Adrenal gland (tissue), 12 donors: Measurements from ENCODE around the gene PHACTR2. TPM values are rescaled to one million over a fixed set of nuclear protein-coding genes. Genes with fewer than 3 reads are reported as not detected.

Experiments used
- DNase-seq, 7 donors: peaks; one replicate each; pipeline ENCODE4 v3.0.0-alpha.2; 2019 to 2020
- H3K27ac ChIP-seq, 5 donors: fragments of 200-600 bp; sonication (generic) in 4 of 5; 1 replicate in 3 of 5; 2 replicates in 2 of 5; pipeline versions ENCODE4 v1.5.1 to v1.8.0; 2016 to 2020; ENCODE audit warnings: mild to moderate bottlenecking in 1 of 5
- H3K27me3 ChIP-seq: fragments of 200-600 bp; 2 replicates; pipeline ENCODE4 v1.8.0; 2021
- H3K36me3 ChIP-seq, 2 donors: fragments of 200-600 bp; replicated peaks in 1 of 2; 1 replicate in 1 of 2; 2 replicates in 1 of 2; pipeline versions ENCODE4 v1.5.1 to v1.8.0; 2018 to 2022
- H3K4me1 ChIP-seq, 2 donors: fragments of 200-600 bp; replicated peaks in 1 of 2; 1 replicate in 1 of 2; 2 replicates in 1 of 2; pipeline versions ENCODE4 v1.5.1 to v1.8.0; 2018 to 2021
- H3K4me3 ChIP-seq, 4 donors: fragments of 200-600 bp; sonication (generic) in 3 of 4; one replicate each; pipeline ENCODE4 v1.5.1; 2016 to 2018
- H3K9me3 ChIP-seq, 3 donors: fragments of 200-600 bp; sonication (generic) in 1 of 3; replicated peaks in 1 of 3; 1 replicate in 2 of 3; 2 replicates in 1 of 3; pipeline versions ENCODE4 v1.5.1 to v1.8.0; 2016 to 2021
- POLR2A ChIP-seq, 2 donors: fragments of 450-650 bp; IDR thresholded peaks; one replicate each; pipeline ENCODE4 v1.6.1; 2017; ENCODE audit warnings: antibody characterized with exemption in 2 of 2, mild to moderate bottlenecking in 2 of 2, moderate library complexity in 1 of 2
- WGBS, 4 donors: extraction: QIAGEN DNeasy Blood & Tissue Kit in 2 of 4; methylation state at CpG; one replicate each; pipeline versions ENCODE4 v1.1.5 to v1.1.7; 2013 to 2017; 5-methylcytosine and 5-hydroxymethylcytosine counted together
- intact Hi-C, 2 donors: fragments of 100-400 bp; cut with DNase I; formaldehyde crosslinking; loops; one replicate each; pipeline versions ENCODE4 v1.14.1 to v1.15.0; 2022 to 2023
- polyA plus RNA-seq, 3 donors: library from polyadenylated mRNA; stranded (reverse); fragments of 200-250 nt in 2 of 3; fragments of 350-450 nt in 1 of 3; fragmentation: Illumina TruSeq in 1 of 3; extraction: RNeasy Lipid Tissue Mini Kit (QIAGEN cat#74804) in 1 of 3; gene quantifications; one replicate each; pipeline ENCODE4 v1.2.3, GENCODE V29; 2013 to 2014
- total RNA-seq, 9 donors: library from RNA; depleted of rRNA in 4 of 9; stranded (reverse); fragments of >200 nt in 4 of 9; fragments of 120-200 nt in 1 of 9; fragmentation: NEBNext Ultra II Directional in 1 of 9; extraction: Animal tissue kit (Norgen Biotek cat#: 25700) in 1 of 9; gene quantifications; one replicate each; pipeline versions ENCODE4 v1.1.0 to v1.2.4, GENCODE V29; 2013 to 2023
- TF ChIP-seq, protein P1 (sequence below), 6 experiments: fragments of 450-650 bp in 4 of 6; fragments of 200-600 bp in 2 of 6; sonication (generic) in 1 of 6; IDR thresholded peaks; 1 replicate in 5 of 6; 2 replicates in 1 of 6; pipeline versions ENCODE4 v1.5.1 to v1.8.0; 2016 to 2021; ENCODE audit warnings: antibody characterized with exemption in 6 of 6, mild to moderate bottlenecking in 2 of 6, moderate library complexity in 1 of 6
- donor health status: healthy with polysubstance abuse.
- donor health status: Bipolar disorder and iron deficiency.
- donor health status: DM: yes; HTN: yes; CAD: no.
- donor health status: DM: no; HTN: no; CAD: no.
- donor health status: DM: no; HTN: no; CAD: no.
- donor health status: DM: yes; HTN: yes; CAD: no.

Gene PHACTR2
- total and polyA plus RNA-seq, 12 donors = 12.1 to 315 (median 227) TPM

DNA sequence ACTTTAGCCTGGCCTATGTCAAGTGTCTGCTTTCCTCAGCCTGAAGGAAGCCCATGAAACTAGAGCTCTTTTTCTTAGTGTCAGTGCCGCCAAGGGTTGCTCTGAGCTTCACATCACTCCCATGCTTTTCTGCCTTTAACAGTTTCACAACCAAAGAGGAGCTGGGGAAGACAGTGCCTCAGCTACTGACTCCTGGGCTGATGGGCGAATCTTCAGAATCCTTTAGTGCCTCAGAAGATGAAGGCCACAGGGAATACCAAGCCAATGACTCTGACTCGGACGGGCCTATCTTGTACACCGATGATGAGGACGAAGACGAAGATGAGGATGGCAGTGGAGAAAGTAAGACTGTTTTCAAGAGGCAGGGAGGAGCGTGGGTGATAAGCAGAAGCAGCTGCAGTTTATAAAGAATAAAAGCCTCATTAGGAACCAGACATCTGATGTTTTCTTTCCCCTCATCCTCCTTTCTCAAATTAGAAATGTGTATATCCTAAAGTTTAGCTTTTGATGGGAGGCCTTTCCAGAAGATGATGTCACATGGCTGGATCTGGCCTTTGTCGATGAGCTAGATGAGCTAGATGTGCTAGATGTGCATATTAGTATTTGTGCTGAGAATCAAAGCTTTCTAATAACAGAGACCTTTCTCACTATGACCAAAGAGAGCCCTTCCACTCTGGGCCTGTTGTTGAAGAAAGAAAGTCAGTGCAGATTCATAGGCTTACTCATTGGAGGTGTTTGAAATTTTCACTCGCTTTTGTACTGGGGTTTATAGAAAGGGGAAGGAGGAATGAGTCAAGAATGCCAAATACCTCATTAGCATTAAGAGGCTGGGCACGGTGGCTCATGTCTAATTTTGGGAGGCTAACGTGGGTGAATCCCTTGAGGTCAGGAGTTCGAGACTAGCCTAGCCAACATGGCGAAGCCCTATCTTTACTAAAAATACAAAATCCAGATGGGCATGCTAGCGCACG, 94.6 kb downstream of the PHACTR2 start:
- no peaks in the 10 kb centered on the region for H3K9me3 ChIP-seq
- peaks cover 0 to 28% of the 10 kb centered on the region in 2 donors for H3K36me3 ChIP-seq
- no peaks in the 10 kb centered on the region for H3K27me3 ChIP-seq
- DNase-seq = no peak
- peaks cover 27 to 39% of the 10 kb centered on the region in 2 donors for H3K4me1 ChIP-seq
- 71 to 80% (median 74%) methylated on average over 16 of the region's 16 CpGs for WGBS, 4 donors
- H3K27ac ChIP-seq = peak overlapping the region in 2 of 5 donors; percentile 35 to 72
- TF ChIP-seq POLR2A (IDR thresholded peaks at IDR 0.05) = no peak
- TF ChIP-seq, protein P1, sequence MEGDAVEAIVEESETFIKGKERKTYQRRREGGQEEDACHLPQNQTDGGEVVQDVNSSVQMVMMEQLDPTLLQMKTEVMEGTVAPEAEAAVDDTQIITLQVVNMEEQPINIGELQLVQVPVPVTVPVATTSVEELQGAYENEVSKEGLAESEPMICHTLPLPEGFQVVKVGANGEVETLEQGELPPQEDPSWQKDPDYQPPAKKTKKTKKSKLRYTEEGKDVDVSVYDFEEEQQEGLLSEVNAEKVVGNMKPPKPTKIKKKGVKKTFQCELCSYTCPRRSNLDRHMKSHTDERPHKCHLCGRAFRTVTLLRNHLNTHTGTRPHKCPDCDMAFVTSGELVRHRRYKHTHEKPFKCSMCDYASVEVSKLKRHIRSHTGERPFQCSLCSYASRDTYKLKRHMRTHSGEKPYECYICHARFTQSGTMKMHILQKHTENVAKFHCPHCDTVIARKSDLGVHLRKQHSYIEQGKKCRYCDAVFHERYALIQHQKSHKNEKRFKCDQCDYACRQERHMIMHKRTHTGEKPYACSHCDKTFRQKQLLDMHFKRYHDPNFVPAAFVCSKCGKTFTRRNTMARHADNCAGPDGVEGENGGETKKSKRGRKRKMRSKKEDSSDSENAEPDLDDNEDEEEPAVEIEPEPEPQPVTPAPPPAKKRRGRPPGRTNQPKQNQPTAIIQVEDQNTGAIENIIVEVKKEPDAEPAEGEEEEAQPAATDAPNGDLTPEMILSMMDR (IDR thresholded peaks at IDR 0.05) = no peak
- intact Hi-C loops = loop anchor here in 1 of 2 donors (10.0 kb wide), 1 partner anchor 52 kb away; no protein-coding TSS in a partner anchor
- H3K4me3 ChIP-seq = no peak overlapping the region

DNA sequence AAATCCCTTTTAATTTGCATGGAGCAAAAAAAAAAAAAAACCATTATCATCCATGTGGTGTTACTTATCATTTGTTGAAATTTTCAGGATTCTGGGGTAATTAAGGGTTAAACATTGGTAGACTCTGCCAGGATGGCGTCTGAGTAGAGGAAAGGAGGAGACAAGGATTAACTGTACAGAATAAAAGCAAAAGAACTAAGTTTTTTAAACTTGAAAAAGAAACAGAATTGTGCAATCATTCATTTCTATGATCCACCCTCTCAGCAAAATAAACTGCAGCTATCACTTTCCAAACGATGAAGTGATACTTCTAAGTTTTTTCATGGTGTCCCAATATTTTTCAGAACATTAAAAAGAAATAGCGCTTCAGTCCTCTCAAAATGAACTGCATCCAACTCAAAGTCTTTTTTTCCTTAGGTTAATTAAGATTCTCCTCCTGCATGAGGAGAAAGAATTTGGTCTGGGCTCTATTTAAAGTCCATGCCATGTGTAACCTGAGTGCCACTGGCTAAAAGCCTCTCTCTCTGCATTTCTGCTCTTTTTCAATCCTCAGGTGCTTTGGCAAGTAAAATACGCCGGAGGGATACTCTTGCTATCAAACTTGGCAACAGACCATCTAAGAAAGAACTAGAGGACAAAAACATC, 95.9 kb downstream of the PHACTR2 start:
- H3K27ac ChIP-seq = peak overlapping the region in 4 of 5 donors; percentile 6 to 73 (median 58)
- peaks cover 0 to 21% of the 10 kb centered on the region in 2 donors for H3K36me3 ChIP-seq
- intact Hi-C loops = loop anchor here in 1 of 2 donors (10.0 kb wide), 1 partner anchor 51 kb away; no protein-coding TSS in a partner anchor
- no peak for DNase-seq
- H3K27me3 ChIP-seq = no peaks in the 10 kb centered on the region
- no peak for TF ChIP-seq POLR2A (IDR thresholded peaks at IDR 0.05)
- TF ChIP-seq, protein P1 (IDR thresholded peaks at IDR 0.05) = no peak
- H3K4me3 ChIP-seq = no peak overlapping the region
- no peaks in the 10 kb centered on the region for H3K9me3 ChIP-seq
- 33 to 47% (median 40%) methylated on average over 5 of the region's 5 CpGs for WGBS, 4 donors
- peaks cover 27 to 39% of the 10 kb centered on the region in 2 donors for H3K4me1 ChIP-seq

DNA sequence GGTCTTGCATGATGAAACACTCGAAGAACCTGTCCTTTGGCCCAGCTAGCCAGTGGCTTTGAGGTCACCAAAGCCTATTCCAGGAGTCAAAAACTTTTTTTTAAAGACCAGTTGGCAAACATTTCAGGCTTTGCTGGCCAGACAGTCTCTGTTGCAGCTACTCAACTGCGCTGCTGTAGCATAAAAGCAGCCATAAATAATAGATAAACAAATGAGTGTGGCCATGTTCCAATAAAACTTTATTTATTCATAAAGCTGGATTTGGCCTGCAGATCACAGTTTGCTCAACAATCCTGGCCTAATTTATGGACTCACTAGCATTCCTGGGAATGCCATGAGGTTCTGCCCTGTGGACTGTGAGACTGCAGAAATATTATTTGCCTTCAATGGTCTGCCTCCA, 96.6 kb downstream of the PHACTR2 start:
- Histone ChIP-seq H3K9me3 (no peaks in the 10 kb centered on the region), H3K27ac (peak overlapping the region in 4 of 5 donors; percentile 6 to 73 (median 59)), H3K27me3 (no peaks in the 10 kb centered on the region), H3K4me3 (no peak overlapping the region), H3K4me1 (peaks cover 27 to 39% of the 10 kb centered on the region in 2 donors), H3K36me3 (peaks cover 0 to 14% of the 10 kb centered on the region in 2 donors)
- intact Hi-C loops = loop anchor here in 1 of 2 donors (10.0 kb wide), 1 partner anchor 50 kb away; no protein-coding TSS in a partner anchor
- TF ChIP-seq, protein P1 (IDR thresholded peaks at IDR 0.05) = no peak
- no peak for TF ChIP-seq POLR2A (IDR thresholded peaks at IDR 0.05)
- 21 to 46% (median 37%) methylated on average over 2 of the region's 2 CpGs for WGBS, 4 donors
- peak in 1 of 7 donors; percentile 40 for DNase-seq

DNA sequence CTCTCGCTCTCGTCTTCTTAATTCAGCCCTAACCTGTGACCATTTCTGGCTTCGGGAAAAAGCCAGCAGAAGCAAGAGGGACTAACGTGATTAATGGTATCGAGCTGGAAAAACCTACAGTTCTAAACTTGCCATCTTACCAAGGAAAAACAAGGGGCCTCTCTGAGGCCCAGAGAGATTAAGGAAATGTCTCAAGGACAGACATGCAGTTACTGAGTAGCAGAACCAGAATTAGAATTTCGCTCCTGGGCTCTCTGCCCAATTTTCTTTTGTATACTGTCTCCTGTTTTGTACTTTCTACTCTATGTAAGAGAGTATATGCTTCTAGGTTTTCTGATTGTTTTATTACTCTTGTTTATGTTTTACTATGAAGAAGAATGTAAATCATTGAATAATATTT, 97.6 kb downstream of the PHACTR2 start:
- Histone ChIP-seq H3K4me3 (no peak overlapping the region), H3K27ac (peak overlapping the region in 4 of 5 donors; percentile 41 to 73 (median 59)), H3K9me3 (no peaks in the 10 kb centered on the region), H3K36me3 (peaks cover 0 to 16% of the 10 kb centered on the region in 2 donors), H3K4me1 (peaks cover 27 to 39% of the 10 kb centered on the region in 2 donors), H3K27me3 (no peaks in the 10 kb centered on the region)
- TF ChIP-seq POLR2A (IDR thresholded peaks at IDR 0.05) = no peak
- TF ChIP-seq, protein P1 (IDR thresholded peaks at IDR 0.05) = no peak
- intact Hi-C loops = loop anchor here in 1 of 2 donors (10.0 kb wide), 1 partner anchor 49 kb away; no protein-coding TSS in a partner anchor
- WGBS, 4 donors = 36 to 60% (median 40%) methylated on average over 6 of the region's 6 CpGs
- peak in 2 of 7 donors; percentile 40 to 63 for DNase-seq
